A549 treated with AZD9567 at 1 μM for 4 hours (cell line): ENCODE measurements around the gene SMARCA2. TPM values are rescaled to one million over a fixed set of nuclear protein-coding genes. Genes with fewer than 3 reads are reported as not detected.

Experiments
- total RNA-seq: library from RNA; stranded (reverse); fragments of 200-300 nt; extraction: Qiagen RNA extraction; gene quantifications from 5 replicates; pipeline ENCODE4 v1.2.3, GENCODE V29; 2022; ENCODE audit not compliant: insufficient read depth

Gene SMARCA2
- 19.6 to 70.1 TPM (median 23.7 TPM) in 5 replicates for total RNA-seq

DNA sequence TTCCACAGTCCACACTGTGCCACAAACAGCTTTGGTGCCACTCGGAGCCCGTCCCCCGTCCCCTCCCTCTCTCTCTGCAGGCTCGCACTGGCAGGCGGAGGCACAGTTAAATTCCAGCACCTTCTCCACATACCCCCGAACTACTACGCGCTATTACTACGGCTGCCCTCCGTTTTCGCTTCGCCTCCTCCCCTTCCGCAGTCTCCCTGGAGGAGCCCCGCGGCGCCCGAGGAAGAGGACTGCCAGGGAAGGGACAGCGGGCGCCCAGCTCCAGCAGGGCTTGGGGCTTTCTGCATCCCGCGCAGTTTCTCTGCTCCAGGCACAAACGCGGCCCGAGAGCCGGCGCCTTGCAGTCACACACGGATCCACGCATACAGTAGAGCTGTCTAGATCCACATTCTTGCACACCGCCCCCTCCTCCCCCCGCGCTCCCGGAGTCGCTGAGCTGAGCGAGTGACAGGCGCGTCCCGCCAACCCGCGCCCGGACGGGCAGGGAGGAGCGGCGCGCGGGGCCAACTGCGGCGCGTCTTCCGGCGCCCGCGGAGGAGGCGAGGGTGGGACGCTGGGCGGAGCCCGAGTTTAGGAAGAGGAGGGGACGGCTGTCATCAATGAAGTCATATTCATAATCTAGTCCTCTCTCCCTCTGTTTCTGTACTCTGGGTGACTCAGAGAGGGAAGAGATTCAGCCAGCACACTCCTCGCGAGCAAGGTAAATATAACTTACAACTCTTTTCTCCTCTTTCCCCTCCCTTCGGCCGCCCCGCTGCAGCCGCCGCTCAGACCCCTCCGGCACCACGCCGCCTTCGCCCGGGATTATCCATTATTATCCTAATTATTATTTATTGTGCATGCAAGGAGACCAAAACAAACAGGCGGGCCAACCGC is at the start of gene SMARCA2:
Gene SMARCA2 (plus strand): TSS at position 652 of the 885 bp plus-strand sequence. CDS start 13,676 bp downstream, outside the sequence.

